Activated naive CD4-positive, alpha-beta T cell treated with anti-CD3 and anti-CD28 coated beads, Interleukin-2, amount 50 U/mL, for 24 hours (primary cell): ENCODE data around the gene PPP2R2B.

Experiments used
- H3K27ac Mint-ChIP-seq: one replicate; pipeline ENCODE4 v1.8.0; 2021; ENCODE audit warnings: mild to moderate bottlenecking, mixed read lengths
- H3K27me3 Mint-ChIP-seq: one replicate; pipeline ENCODE4 v1.8.0; 2021; ENCODE audit warnings: mixed read lengths
- H3K36me3 Mint-ChIP-seq: one replicate; pipeline ENCODE4 v1.8.0; 2021; ENCODE audit warnings: mixed read lengths
- H3K4me1 Mint-ChIP-seq: one replicate; pipeline ENCODE4 v1.8.0; 2021; ENCODE audit warnings: mixed read lengths
- H3K4me3 Mint-ChIP-seq: one replicate; pipeline ENCODE4 v1.8.0; 2021; ENCODE audit warnings: mild to moderate bottlenecking, mixed read lengths
- H3K9me3 Mint-ChIP-seq: one replicate; pipeline ENCODE4 v1.8.0; 2021; ENCODE audit warnings: mixed read lengths

The PPP2R2B gene

DNA sequence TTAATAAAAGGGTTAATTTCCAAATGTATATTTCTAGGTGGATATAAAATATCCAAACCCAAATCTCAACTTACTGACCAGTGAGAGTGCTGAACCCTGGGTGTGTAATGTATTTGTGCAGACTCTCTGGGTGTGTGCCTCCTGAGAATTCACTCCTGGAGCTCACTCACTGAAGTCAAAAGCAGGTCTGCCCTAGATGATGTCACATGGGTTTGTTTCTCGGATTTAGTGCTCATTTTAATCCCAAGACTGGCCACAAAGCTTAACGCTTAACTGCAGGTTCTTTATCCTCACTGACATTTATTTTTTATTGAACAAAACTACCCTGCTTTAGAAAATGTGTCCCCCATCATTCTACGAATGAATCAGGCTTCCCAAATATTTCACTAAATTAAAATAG is 179.4 kb downstream of the PPP2R2B start:
- no peaks in the 10 kb centered on the region for H3K27me3 Mint-ChIP-seq
- H3K4me1 Mint-ChIP-seq = no peaks in the 10 kb centered on the region
- H3K36me3 Mint-ChIP-seq = no peaks in the 10 kb centered on the region
- H3K9me3 Mint-ChIP-seq = no peaks in the 10 kb centered on the region
- H3K27ac Mint-ChIP-seq = no peak overlapping the region
- no peak overlapping the region for H3K4me3 Mint-ChIP-seq

DNA sequence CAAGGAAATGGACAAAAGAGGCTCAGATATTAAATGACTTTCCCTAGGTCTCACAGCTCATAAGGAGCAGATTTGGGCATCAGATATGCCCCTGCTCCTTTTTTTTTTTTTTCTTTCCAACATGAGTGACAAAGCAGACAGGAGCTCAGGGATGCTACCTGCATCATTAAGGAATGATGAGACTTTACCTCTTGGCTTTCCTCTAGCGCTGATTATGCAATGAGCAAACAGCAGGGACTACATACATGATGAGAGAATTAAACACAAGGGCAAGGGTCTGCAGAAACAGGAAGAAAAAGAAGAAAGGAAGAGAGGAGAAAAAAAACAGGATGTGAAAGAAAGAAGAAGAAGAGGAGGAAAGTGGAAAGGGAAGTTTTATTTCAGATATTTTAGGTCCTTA is 179.9 kb downstream of the PPP2R2B start:
- Mint-ChIP-seq H3K27ac (no peak overlapping the region), H3K9me3 (no peaks in the 10 kb centered on the region), H3K4me3 (no peak overlapping the region)

DNA sequence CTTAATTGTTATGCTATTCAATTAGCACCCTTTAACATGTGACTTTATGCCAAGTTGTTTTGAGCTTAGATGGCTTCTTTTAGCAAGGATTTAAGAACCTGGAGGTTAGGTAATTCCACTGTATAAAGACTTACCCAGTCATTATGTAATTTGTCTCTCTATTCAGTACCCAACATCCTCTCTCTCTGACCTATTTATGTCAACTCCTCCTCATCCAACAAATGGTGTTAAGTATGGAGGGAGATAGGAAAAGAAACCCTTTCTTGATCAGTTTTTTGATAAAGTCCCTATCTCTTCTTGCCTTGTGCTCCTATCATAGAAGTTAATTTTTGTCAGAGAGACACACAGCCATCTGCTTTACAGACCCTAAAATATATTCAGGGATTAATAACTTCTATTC is 181.3 kb downstream of the PPP2R2B start:
- Mint-ChIP-seq H3K36me3 (peaks cover 1% of the 10 kb centered on the region), H3K4me1 (no peaks in the 10 kb centered on the region), H3K27ac (no peak overlapping the region), H3K4me3 (no peak overlapping the region), H3K27me3 (no peaks in the 10 kb centered on the region), H3K9me3 (no peaks in the 10 kb centered on the region)

More for the DNA sequence above, 179.9 kb downstream of the PPP2R2B start:
- H3K27me3 Mint-ChIP-seq = no peaks in the 10 kb centered on the region
- H3K36me3 Mint-ChIP-seq = peaks cover 1% of the 10 kb centered on the region
- H3K4me1 Mint-ChIP-seq = no peaks in the 10 kb centered on the region

DNA sequence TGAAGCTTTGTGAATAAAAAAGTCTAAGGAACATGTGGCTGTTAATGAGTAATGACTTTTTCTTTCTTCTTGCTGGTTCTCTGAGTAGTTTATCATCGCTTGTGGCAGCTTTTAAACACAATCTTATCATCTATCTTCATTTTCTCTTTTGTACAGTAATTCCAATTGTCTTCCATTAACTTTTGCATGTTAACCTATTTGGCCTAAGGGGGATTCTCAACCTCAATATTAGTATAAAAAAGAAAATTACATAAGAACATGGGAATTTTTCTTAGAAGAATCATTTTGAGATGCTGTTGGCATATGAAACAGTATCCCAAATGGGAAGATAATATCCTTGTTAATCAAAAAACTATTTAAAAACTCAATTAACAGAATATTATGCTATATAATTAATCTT is 182.9 kb downstream of the PPP2R2B start:
- Mint-ChIP-seq H3K27me3 (no peaks in the 10 kb centered on the region), H3K9me3 (no peaks in the 10 kb centered on the region), H3K4me3 (no peak overlapping the region), H3K4me1 (no peaks in the 10 kb centered on the region), H3K36me3 (peaks cover 1% of the 10 kb centered on the region), H3K27ac (no peak overlapping the region)

DNA sequence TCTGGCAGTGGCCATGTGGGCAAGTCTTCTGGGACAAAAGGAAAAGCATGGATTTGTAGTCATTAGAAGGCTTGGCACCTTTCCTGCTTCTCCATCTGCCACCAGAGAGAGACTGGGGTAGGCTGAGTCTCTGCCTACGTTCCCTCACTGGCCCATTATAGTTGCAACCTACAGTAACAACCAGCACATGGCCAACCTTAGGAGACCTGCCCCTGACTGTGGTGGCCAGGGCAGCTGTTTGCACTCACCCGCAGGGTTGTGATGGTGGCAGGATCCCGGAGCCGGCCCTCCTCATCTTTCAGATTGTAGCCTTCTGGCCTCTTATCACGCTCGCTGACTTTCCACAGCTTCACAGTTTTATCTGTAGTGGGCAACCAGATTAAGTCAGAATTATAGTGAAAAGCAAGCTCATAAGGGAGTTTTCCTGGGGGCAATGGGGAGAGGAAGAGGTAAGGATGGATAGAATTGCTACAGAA is 187.6 kb downstream of the PPP2R2B start:
- Mint-ChIP-seq H3K36me3 (peaks cover 1% of the 10 kb centered on the region), H3K27ac (no peak overlapping the region), H3K4me1 (no peaks in the 10 kb centered on the region), H3K9me3 (no peaks in the 10 kb centered on the region), H3K4me3 (no peak overlapping the region), H3K27me3 (no peaks in the 10 kb centered on the region)

DNA sequence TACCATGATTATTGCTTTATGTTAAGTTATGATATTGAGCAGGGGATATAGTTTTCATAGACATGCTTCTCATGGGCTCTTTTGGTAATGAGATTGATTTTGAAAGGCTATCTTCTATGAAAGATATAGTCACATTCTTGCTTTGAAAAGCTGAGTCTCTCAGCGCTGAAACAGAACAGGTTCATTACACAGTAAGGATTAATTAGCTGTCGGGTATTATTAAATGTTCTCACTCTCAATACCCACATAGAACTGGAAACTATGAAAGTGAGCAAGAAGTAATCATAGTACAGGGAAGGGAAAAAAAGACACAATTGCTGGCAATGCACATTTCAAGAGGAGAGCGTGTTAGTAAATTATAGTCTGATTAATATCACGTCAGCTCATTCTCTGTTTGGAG is 190.9 kb downstream of the PPP2R2B start:
- Mint-ChIP-seq H3K36me3 (no peaks in the 10 kb centered on the region), H3K9me3 (no peaks in the 10 kb centered on the region), H3K27ac (no peak overlapping the region)

DNA sequence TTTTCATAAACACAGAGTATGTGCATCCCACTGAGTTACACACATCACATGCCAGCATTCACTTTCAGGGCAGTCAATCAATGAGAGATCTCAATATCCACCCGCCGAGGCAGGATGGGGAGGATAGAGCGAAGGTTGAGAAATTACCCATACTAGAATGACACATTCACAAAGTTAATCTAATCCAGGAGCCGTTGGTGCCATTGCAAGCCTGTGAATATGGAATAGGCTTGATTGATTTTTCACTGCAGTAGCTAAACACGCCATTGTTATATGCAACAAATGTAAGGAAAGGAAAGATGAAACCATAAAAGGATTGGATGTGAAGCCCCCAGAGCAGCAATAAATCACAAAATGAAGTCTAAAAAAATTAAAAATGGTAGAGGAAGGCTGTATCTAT is 194.7 kb downstream of the PPP2R2B start:
- H3K4me1 Mint-ChIP-seq = no peaks in the 10 kb centered on the region
- H3K36me3 Mint-ChIP-seq = no peaks in the 10 kb centered on the region
- no peaks in the 10 kb centered on the region for H3K27me3 Mint-ChIP-seq
- no peaks in the 10 kb centered on the region for H3K9me3 Mint-ChIP-seq
- no peak overlapping the region for H3K27ac Mint-ChIP-seq
- no peak overlapping the region for H3K4me3 Mint-ChIP-seq

More for the DNA sequence above, 190.9 kb downstream of the PPP2R2B start:
- Mint-ChIP-seq H3K4me3 (no peak overlapping the region), H3K4me1 (no peaks in the 10 kb centered on the region), H3K27me3 (no peaks in the 10 kb centered on the region)

DNA sequence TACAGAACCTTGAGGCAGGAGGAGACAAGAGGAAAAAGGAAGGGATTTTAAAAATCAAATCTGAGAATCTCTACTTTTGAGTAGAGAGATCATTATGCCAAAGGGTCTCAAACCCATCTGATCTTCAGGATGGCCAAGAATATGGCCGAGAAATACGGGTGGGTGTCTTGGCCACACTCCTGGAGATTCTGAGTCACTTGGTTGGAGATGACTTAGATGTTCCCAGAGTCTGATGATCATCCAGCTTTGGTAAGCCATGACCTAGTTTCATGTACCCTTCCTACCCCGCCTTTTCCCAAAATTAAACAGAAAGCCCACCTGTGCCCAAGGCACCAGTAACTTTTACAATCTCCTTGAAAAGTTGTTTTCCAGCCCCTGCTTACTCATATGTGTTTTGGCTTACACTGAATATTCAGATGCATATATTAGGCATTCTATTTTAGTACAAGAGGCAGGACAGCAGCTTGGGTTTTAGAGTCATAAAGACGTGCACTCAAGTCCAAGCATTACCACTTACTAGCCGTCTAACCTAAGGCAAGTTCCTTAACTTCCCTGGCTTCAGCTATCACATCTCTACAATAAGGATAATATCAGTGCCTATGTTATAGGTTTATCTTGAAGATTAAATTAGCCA is 195.5 kb downstream of the PPP2R2B start:
- no peaks in the 10 kb centered on the region for H3K9me3 Mint-ChIP-seq
- no peaks in the 10 kb centered on the region for H3K27me3 Mint-ChIP-seq
- no peaks in the 10 kb centered on the region for H3K36me3 Mint-ChIP-seq
- no peak overlapping the region for H3K27ac Mint-ChIP-seq
- H3K4me3 Mint-ChIP-seq = no peak overlapping the region
- no peaks in the 10 kb centered on the region for H3K4me1 Mint-ChIP-seq

DNA sequence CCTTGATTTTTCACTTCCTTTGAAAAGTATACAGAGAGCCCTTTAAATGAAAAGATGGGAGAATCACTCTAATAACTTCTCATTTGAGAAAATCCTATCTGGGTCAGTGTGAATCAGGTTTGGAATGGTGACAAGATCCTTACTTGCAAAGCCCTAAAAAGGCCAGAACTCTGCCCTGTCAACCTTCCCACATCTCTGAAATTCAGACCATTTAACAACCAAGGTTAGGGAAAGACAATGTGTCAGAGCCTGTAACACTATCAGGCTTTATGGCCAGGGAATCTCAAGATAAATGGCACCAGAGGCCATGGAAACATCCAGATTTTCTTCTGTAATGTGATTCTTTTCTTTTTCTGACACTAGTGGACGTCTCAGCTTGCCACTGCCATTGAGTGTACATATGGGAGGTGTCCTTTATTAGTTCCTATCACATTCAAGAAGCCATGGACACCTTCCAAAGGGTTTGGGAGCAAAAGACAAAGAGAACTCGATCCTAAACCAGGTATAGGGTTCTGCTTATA is 196.9 kb downstream of the PPP2R2B start:
- Mint-ChIP-seq H3K4me1 (no peaks in the 10 kb centered on the region), H3K4me3 (no peak overlapping the region), H3K36me3 (peaks cover 1% of the 10 kb centered on the region), H3K9me3 (no peaks in the 10 kb centered on the region), H3K27ac (no peak overlapping the region), H3K27me3 (no peaks in the 10 kb centered on the region)

DNA sequence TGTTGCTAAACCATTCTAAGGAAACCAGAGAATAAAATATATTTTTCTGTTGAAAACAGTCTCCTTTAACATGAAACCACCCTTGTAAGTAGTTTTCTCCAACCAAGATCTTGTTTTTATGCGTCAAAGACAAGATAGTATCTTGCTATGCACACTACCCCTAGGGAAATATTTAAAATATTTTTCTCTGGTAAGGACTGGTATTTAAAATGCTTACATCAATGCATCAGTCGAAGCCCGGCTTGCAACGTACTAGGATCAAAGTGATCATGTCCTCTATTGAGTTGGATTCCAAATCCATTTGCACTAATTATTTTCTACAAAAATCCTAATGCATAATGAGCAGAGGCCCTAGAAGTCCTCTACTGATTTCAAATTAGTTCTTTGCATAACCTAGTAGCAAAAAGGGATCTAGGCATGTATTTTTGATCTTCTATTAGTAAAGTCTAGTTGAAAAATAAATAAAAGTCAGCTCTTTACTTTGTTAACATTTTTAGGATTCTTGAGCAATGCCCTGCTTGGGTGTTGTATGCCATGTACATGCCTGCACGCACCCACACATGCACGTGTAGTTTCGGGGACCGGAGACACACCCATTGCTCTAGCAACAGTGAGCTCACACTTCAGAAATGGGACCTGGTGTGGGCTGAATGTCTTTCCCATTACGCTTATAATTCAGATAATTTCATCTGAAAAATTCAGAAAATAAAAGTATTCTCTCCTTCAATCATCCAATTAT is 197.5 kb downstream of the PPP2R2B start:
- peaks cover 3% of the 10 kb centered on the region for H3K27me3 Mint-ChIP-seq
- H3K9me3 Mint-ChIP-seq = no peaks in the 10 kb centered on the region
- H3K27ac Mint-ChIP-seq = no peak overlapping the region

DNA sequence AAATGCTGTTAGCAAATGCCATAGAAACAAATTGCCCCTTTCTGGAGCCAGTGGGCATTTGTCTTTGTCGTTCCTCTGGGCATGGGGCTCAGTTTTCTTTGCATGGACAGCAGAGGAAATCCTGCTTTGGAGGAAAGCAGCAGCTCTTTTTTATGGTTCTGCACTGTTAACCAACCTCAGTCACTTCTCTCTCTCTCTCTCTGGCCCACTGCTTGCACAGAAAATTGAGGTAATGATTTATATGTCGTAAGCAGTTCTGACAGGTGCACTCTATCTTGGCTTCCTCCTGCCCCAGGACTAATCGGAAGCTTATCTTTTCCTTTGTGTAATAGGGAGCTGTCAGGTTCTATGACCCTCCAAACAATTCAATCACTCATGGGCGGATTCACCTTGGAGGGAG is 202.9 kb downstream of the PPP2R2B start:
- Mint-ChIP-seq H3K4me1 (no peaks in the 10 kb centered on the region), H3K27me3 (peaks cover 3% of the 10 kb centered on the region)

More for the DNA sequence above, 197.5 kb downstream of the PPP2R2B start:
- H3K4me3 Mint-ChIP-seq = no peak overlapping the region
- peaks cover 1% of the 10 kb centered on the region for H3K36me3 Mint-ChIP-seq
- no peaks in the 10 kb centered on the region for H3K4me1 Mint-ChIP-seq

DNA sequence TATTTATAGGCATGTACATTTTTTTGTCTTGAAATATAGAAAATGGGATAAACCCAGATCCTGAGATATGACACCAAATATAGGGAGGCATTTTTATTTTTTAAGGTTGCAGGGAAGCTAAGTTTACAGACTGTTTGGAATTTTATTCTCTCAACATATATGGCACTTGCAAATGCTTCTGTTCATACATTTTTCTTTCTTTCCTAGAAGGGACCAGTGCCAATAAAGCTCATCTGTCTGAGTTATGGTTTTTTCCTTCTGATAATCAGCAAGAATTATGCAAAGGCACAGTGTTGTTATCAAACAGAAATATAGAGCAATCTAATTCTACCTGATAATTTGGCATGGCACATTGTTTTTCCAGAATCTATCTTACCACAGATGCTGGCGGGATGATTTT is 205.7 kb downstream of the PPP2R2B start:
- Mint-ChIP-seq H3K36me3 (peaks cover 1% of the 10 kb centered on the region), H3K9me3 (no peaks in the 10 kb centered on the region), H3K4me3 (no peak overlapping the region), H3K27ac (no peak overlapping the region), H3K4me1 (no peaks in the 10 kb centered on the region), H3K27me3 (peaks cover 3% of the 10 kb centered on the region)

More for the DNA sequence above, 202.9 kb downstream of the PPP2R2B start:
- Mint-ChIP-seq H3K36me3 (peaks cover 1% of the 10 kb centered on the region), H3K9me3 (no peaks in the 10 kb centered on the region), H3K4me3 (no peak overlapping the region), H3K27ac (no peak overlapping the region)

DNA sequence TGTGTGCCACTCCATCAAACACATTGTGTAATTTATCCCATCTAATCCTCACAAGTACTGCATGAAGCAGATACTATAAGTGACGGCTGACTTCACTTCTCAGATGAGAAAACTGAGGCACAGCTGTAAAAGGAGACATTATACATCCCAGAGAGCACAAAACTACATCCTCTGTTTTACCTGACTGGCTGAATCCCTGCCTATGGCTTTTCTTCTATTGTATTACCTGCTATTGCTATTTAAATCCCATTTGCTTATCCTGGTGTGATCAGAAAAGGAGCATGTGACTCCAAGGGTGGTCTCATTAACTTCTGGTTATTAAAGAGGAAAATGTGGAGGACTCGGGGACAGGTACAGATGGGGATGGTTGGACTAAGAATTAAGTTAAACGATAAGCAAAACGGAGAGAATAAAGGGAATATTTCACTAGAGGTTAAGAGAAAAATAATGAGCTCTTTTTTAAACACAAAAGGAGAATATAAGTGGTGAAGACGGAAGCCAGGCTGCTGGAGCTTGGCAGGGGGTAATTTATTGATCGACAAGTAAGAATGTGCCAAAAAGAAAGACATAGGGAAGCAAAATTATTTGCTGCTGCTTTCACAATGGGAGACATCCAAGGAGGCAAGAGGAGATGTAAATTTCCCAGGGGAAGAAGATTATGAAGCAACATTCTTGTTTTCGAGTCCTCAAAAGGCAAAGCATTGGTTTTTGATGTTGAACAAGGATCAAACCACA is 206.8 kb downstream of the PPP2R2B start:
- no peaks in the 10 kb centered on the region for H3K9me3 Mint-ChIP-seq
- H3K4me3 Mint-ChIP-seq = no peak overlapping the region
- peaks cover 3% of the 10 kb centered on the region for H3K27me3 Mint-ChIP-seq
- H3K36me3 Mint-ChIP-seq = no peaks in the 10 kb centered on the region
- H3K4me1 Mint-ChIP-seq = no peaks in the 10 kb centered on the region
- H3K27ac Mint-ChIP-seq = no peak overlapping the region

DNA sequence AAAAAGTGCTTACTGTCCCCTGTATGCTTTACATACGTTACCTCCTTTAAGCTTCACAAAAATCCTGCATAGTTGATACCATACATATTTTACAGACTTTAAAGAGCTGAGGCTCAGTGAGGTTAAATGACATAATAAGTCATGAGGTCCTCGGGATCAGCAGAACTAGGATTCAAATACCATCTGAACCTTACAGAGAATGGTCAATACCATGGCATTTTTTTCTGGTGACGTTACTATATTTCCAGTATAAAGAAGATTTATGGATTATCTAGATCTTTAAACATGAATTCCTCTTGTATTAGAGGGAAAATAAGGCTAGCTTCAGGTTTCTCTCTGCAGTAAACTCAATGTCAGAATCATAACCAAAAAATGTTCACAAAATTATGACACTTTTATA is 208.9 kb downstream of the PPP2R2B start:
- Mint-ChIP-seq H3K9me3 (no peaks in the 10 kb centered on the region), H3K36me3 (no peaks in the 10 kb centered on the region), H3K4me1 (no peaks in the 10 kb centered on the region), H3K4me3 (no peak overlapping the region), H3K27me3 (no peaks in the 10 kb centered on the region), H3K27ac (no peak overlapping the region)

DNA sequence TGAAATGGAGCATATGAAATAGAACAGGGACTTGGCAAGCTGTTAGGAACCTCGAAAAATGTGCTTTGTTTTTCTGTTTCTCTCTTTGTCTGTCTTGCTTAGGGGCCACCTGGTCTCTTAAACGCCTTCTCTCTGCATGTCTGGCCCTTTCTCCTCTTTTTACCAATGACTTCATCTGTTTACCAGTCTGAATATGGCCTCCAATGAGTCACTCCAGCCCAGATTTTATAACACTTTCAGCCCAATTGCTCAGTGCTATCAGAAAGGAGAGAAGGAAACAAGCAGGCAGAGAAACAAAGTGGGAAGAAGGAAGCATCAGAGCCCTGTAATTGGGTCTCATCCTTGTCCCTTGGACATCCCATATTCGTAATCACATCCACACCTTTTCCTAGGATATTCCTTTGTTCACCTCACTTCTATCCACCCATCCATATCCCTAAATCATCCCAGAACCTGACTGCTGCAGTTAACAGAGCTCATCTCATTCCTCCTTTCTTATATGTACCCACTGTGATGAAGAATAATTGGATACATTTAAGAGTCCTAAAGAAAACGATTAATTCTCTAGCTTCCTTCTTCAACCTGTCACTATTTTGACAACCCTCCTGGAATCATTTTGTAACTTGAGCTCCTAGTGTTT is 210.8 kb downstream of the PPP2R2B start:
- H3K4me3 Mint-ChIP-seq = no peak overlapping the region
- H3K4me1 Mint-ChIP-seq = no peaks in the 10 kb centered on the region
- no peaks in the 10 kb centered on the region for H3K27me3 Mint-ChIP-seq

More for the DNA sequence above, 210.8 kb downstream of the PPP2R2B start:
- no peaks in the 10 kb centered on the region for H3K9me3 Mint-ChIP-seq
- no peak overlapping the region for H3K27ac Mint-ChIP-seq
- no peaks in the 10 kb centered on the region for H3K36me3 Mint-ChIP-seq
